ENCODE measurements around the gene COL12A1.

GRCh38 chr6:75155631-75156030, 50.2 kb downstream of the COL12A1 start:
- TF ChIP-seq EP300 (IDR thresholded peaks at IDR 0.05; ENCODE audit: low read depth) (no peak), CTCF (IDR thresholded peaks at IDR 0.05) (no peak), POLR2A (IDR thresholded peaks at IDR 0.05) (no peak), POLR2AphosphoS5 (IDR thresholded peaks at IDR 0.05) (no peak)

Data from transverse colon (tissue), 4 donors.